Endothelial cell of umbilical vein (primary cell): ENCODE measurements around the gene ARMC3. TPM values are rescaled to one million over a fixed set of nuclear protein-coding genes. Genes with fewer than 3 reads are reported as not detected.

Source experiments
- BruUV-seq: library from RNA; stranded (reverse); fragments of 400-500 nt; replicated peaks from 2 replicates; lab custom pipeline; 2021; lab: Mats Ljungman, UMichigan
- CTCF ChIA-PET: fragments of 300-600, 350-600 bp; sonication (Branson Sonifier 250); formaldehyde crosslinking; loops from one replicate; lab custom pipeline; 2021; ENCODE audit warnings: antibody characterized with exemption, inconsistent platforms; lab: Charles Lee
- POLR2A ChIA-PET: fragments of 300-600, 350-600 bp; sonication (Branson Sonifier 250); formaldehyde crosslinking; loops from one replicate; lab custom pipeline; 2021; ENCODE audit warnings: antibody characterized with exemption, inconsistent platforms; lab: Charles Lee
- DNase-seq: peaks from one replicate; pipeline ENCODE4 v3.0.0-alpha.2; 2011; ENCODE audit warnings: low read depth, low spot score
- FAIRE-seq: peaks from 2 replicates; lab custom pipeline; 2011; peaks lifted over from hg19 to GRCh38; lab: Jason Lieb, UNC
- H2AFZ ChIP-seq: 2 replicates; pipeline ENCODE4 v1.6.0; 2012; ENCODE audit warnings: low read depth, low read length, control low read depth, inconsistent platforms
- H3K27ac ChIP-seq: 2 replicates; pipeline ENCODE4 v1.5.1; 2011; ENCODE audit warnings: low read depth, mild to moderate bottlenecking, control low read depth, low read length, moderate library complexity; ENCODE audit not compliant: insufficient read depth
- H3K27me3 ChIP-seq, 2 experiments: 2 replicates each; pipeline versions ENCODE4 v1.6.0 to v1.6.1; 2011; ENCODE audit warnings: low read length in 2 of 2, mixed read lengths in 1 of 2; ENCODE audit not compliant: control insufficient read depth in 2 of 2, insufficient read depth in 2 of 2
- H3K36me3 ChIP-seq, 2 experiments: 2 replicates in 1 of 2; 3 replicates in 1 of 2; pipeline ENCODE4 v1.5.1; 2011; ENCODE audit warnings: low read length in 2 of 2, mild to moderate bottlenecking in 1 of 2, moderate library complexity in 1 of 2; ENCODE audit not compliant: control insufficient read depth in 2 of 2, insufficient read depth in 2 of 2; ENCODE audit errors: extremely low read depth in 1 of 2
- H3K4me1 ChIP-seq: 3 replicates; pipeline ENCODE4 v1.5.1; 2011; ENCODE audit warnings: mild to moderate bottlenecking, low read length; ENCODE audit not compliant: control insufficient read depth, insufficient read depth; ENCODE audit errors: extremely low read depth
- H3K4me2 ChIP-seq: 2 replicates; pipeline ENCODE4 v1.6.1; 2011; ENCODE audit warnings: low read length, control low read depth, mixed read lengths; ENCODE audit not compliant: insufficient read depth
- H3K4me3 ChIP-seq, 3 experiments: fragments of 200-600 bp in 1 of 3; sonication (generic), shearing (Covaris generic) in 1 of 3; replicated peaks in 1 of 3; 2 replicates each; pipeline ENCODE4 v1.5.1; 2011 to 2016; ENCODE audit warnings: control low read depth in 3 of 3, low read length in 3 of 3, mild to moderate bottlenecking in 2 of 3, inconsistent platforms in 1 of 3, low read depth in 1 of 3, moderate library complexity in 1 of 3; ENCODE audit not compliant: insufficient read depth in 1 of 3
- H3K79me2 ChIP-seq: 2 replicates; pipeline ENCODE4 v1.6.0; 2012; ENCODE audit warnings: low read length, inconsistent platforms; ENCODE audit not compliant: control insufficient read depth, insufficient read depth
- H3K9ac ChIP-seq: replicated peaks from 2 replicates; pipeline ENCODE3; 2011; ENCODE audit warnings: low read length, control low read depth; ENCODE audit not compliant: insufficient read depth; ENCODE audit errors: extremely low read depth
- H3K9me1 ChIP-seq: replicated peaks from 3 replicates; pipeline ENCODE4 v1.6.0; 2011; ENCODE audit warnings: mild to moderate bottlenecking, low read length; ENCODE audit not compliant: control insufficient read depth, insufficient read depth; ENCODE audit errors: extremely low read depth
- H3K9me3 ChIP-seq: replicated peaks from 2 replicates; pipeline ENCODE4 v1.5.1; 2012; ENCODE audit warnings: low read length, inconsistent platforms; ENCODE audit not compliant: control insufficient read depth, insufficient read depth
- H4K20me1 ChIP-seq: replicated peaks from 2 replicates; pipeline ENCODE3; 2011; ENCODE audit warnings: mild to moderate bottlenecking, low read length; ENCODE audit not compliant: control insufficient read depth, insufficient read depth; ENCODE audit errors: extremely low read depth
- EZH2 ChIP-seq: IDR thresholded peaks from 2 replicates; pipeline ENCODE4 v1.6.1; 2012; ENCODE audit warnings: borderline replicate concordance, low read depth, mild to moderate bottlenecking, moderate library complexity, low read length, inconsistent platforms; ENCODE audit not compliant: severe bottlenecking
- FOS ChIP-seq: IDR thresholded peaks from 2 replicates; pipeline ENCODE4 v1.6.1; 2011; ENCODE audit warnings: mild to moderate bottlenecking, low read length, moderate library complexity, borderline replicate concordance; ENCODE audit not compliant: insufficient read depth
- GATA2 ChIP-seq: IDR thresholded peaks from 2 replicates; pipeline ENCODE4 v1.7.0; 2011; ENCODE audit warnings: low read depth, mild to moderate bottlenecking, moderate library complexity, mixed read lengths, low read length; ENCODE audit not compliant: insufficient read length, insufficient read depth
- JUN ChIP-seq: IDR thresholded peaks from 2 replicates; pipeline ENCODE4 v1.6.1; 2011; ENCODE audit warnings: borderline replicate concordance, low read depth; ENCODE audit not compliant: insufficient read length, insufficient read depth
- MYC ChIP-seq: IDR thresholded peaks from one replicate; pipeline ENCODE4 v1.6.1; 2011; ENCODE audit warnings: mild to moderate bottlenecking, low read depth, low read length
- POLR2A ChIP-seq: IDR thresholded peaks from 2 replicates; pipeline ENCODE4 v1.6.1; 2012; ENCODE audit warnings: low read depth, mild to moderate bottlenecking, control low read depth, low read length
- POLR2AphosphoS5 ChIP-seq: IDR thresholded peaks from 2 replicates; pipeline ENCODE4 v1.6.1; 2012; ENCODE audit warnings: low read depth, mild to moderate bottlenecking, control low read depth, low read length, moderate library complexity; ENCODE audit not compliant: insufficient read depth
- dilution Hi-C: fragments of 300-500 bp; cut with MboI; formaldehyde crosslinking; loops from one replicate; pipeline ENCODE4 v1.15.0; 2019; ENCODE audit warnings: low sequenced_read_pairs; ENCODE audit not compliant: extremely low pct_ligation_motif_present
- intact Hi-C: fragments of 100-400 bp; cut with micrococcal nuclease; formaldehyde crosslinking; loops from one replicate; pipeline ENCODE4 v1.10.0; 2022
- polyA plus RNA-seq, 4 experiments: library from polyadenylated mRNA; depleted of rRNA in 3 of 4; stranded (reverse) in 3 of 4; unstranded in 1 of 4; fragments of >200 nt; gene quantifications; 2 replicates each; pipeline versions ENCODE4 v1.2.1 to v1.2.3, GENCODE V29; 2011 to 2012; ENCODE audit warnings: missing spikeins in 1 of 4
- total RNA-seq: library from RNA; stranded (reverse); gene quantifications from 2 replicates; pipeline ENCODE4 v1.2.3, GENCODE V29; 2021
- TF ChIP-seq, protein P1 (sequence below): IDR thresholded peaks from 2 replicates; pipeline ENCODE4 v1.6.1; 2011; ENCODE audit not compliant: insufficient read depth, insufficient read length
- TF ChIP-seq, protein P2 (sequence below), 2 donors: IDR thresholded peaks; 1 replicate in 1 of 2; 2 replicates in 1 of 2; pipeline ENCODE4 v1.5.1; 2011; ENCODE audit warnings: low read length in 2 of 2, mild to moderate bottlenecking in 2 of 2, moderate library complexity in 2 of 2, control low read depth in 1 of 2, inconsistent platforms in 1 of 2, low read depth in 1 of 2; ENCODE audit not compliant: insufficient read depth in 1 of 2; ENCODE audit errors: extremely low read depth in 1 of 2

ARMC3 gene
- total and polyA plus RNA-seq, 2 donors (not counting 3 experiments of a cell fraction or from before 2014, with no cell fraction given): not detected

DNA sequence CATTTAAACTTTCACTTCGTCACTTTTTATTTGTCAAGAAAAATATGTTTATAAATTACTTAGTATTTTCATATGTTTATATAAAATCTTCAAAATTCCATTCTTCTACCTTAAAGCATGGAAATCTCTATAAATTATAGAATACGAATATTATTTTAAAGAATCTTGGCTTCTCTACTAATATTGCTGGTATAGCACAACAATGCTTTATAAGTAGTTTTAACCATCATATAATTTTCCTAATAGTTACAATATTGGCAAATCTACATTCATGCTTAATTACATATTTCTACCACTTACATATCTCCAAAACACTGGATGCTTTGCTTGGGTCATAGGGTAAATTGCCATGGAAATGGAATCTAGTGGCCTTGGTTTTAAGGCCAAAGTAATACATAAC lies 21.1 kb upstream of the ARMC3 start:
- no peak overlapping the region for H3K9ac ChIP-seq
- no peaks in the 10 kb centered on the region for H4K20me1 ChIP-seq
- no peak overlapping the region for H3K27ac ChIP-seq
- no peaks in the 10 kb centered on the region for H3K9me1 ChIP-seq
- H3K79me2 ChIP-seq: no peaks in the 10 kb centered on the region
- no peaks in the 10 kb centered on the region for H3K9me3 ChIP-seq
- ChIA-PET POLR2A (no interaction called here), CTCF (no interaction called here)
- H3K4me3 ChIP-seq: no peak overlapping the region
- no TSS peak for BruUV-seq
- intact Hi-C loops (no loop called here), dilution Hi-C loops (no loop called here)
- no peak overlapping the region for H2AFZ ChIP-seq
- no peaks in the 10 kb centered on the region for H3K4me1 ChIP-seq
- H3K27me3 ChIP-seq: no peaks in the 10 kb centered on the region
- FAIRE-seq: no peak
- TF ChIP-seq EZH2: no peak
- TF ChIP-seq POLR2AphosphoS5: no peak
- TF ChIP-seq MYC: no peak
- no peak for TF ChIP-seq POLR2A
- TF ChIP-seq, protein P1, sequence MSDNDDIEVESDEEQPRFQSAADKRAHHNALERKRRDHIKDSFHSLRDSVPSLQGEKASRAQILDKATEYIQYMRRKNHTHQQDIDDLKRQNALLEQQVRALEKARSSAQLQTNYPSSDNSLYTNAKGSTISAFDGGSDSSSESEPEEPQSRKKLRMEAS: no peak
- no peak for TF ChIP-seq FOS
- TF ChIP-seq JUN: no peak
- no peak for TF ChIP-seq GATA2
- TF ChIP-seq, protein P2, sequence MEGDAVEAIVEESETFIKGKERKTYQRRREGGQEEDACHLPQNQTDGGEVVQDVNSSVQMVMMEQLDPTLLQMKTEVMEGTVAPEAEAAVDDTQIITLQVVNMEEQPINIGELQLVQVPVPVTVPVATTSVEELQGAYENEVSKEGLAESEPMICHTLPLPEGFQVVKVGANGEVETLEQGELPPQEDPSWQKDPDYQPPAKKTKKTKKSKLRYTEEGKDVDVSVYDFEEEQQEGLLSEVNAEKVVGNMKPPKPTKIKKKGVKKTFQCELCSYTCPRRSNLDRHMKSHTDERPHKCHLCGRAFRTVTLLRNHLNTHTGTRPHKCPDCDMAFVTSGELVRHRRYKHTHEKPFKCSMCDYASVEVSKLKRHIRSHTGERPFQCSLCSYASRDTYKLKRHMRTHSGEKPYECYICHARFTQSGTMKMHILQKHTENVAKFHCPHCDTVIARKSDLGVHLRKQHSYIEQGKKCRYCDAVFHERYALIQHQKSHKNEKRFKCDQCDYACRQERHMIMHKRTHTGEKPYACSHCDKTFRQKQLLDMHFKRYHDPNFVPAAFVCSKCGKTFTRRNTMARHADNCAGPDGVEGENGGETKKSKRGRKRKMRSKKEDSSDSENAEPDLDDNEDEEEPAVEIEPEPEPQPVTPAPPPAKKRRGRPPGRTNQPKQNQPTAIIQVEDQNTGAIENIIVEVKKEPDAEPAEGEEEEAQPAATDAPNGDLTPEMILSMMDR (IDR thresholded peaks at IDR 0.05; ENCODE audit: extremely low read depth in 1 of 2, insufficient read depth in 1 of 2, low read depth in 1 of 2, low read length in 2 of 2): no peak
- H3K36me3 ChIP-seq: no peaks in the 10 kb centered on the region
- DNase-seq: no peak
- no peak overlapping the region for H3K4me2 ChIP-seq
